ENCODE measurements around the gene GMDS.

DNA sequence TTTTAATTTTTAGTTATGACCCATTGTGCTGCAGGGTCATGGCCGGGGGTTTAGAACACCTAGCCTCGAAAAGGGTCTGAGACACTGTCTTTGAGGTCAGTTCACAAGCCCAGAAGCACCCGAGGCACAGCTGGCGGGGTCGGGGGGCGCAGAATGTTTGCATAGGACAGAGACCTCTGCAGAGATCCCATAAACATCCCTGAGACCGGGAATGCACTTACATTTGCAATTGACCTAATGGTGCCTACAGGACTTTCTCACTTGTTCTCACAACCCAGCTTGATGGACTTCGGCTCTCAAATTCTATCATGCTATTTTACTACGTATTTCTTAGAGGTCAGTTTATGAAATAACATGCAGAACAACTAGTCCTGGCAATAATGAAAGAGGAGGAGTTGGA, 669.2 kb downstream of the GMDS start:
- TF ChIP-seq, protein P1, sequence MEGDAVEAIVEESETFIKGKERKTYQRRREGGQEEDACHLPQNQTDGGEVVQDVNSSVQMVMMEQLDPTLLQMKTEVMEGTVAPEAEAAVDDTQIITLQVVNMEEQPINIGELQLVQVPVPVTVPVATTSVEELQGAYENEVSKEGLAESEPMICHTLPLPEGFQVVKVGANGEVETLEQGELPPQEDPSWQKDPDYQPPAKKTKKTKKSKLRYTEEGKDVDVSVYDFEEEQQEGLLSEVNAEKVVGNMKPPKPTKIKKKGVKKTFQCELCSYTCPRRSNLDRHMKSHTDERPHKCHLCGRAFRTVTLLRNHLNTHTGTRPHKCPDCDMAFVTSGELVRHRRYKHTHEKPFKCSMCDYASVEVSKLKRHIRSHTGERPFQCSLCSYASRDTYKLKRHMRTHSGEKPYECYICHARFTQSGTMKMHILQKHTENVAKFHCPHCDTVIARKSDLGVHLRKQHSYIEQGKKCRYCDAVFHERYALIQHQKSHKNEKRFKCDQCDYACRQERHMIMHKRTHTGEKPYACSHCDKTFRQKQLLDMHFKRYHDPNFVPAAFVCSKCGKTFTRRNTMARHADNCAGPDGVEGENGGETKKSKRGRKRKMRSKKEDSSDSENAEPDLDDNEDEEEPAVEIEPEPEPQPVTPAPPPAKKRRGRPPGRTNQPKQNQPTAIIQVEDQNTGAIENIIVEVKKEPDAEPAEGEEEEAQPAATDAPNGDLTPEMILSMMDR (IDR thresholded peaks at IDR 0.05 in 4 of 5, conservative IDR thresholded peaks at IDR 0.05 in 1 of 5) = no peak
- TF ChIP-seq POLR2A (IDR thresholded peaks at IDR 0.05) = no peak

Measured in gastrocnemius medialis (tissue), 4 donors.